Sigmoid colon (tissue), 7 donors: ENCODE data around the gene CEACAM20. TPM values are rescaled to one million over a fixed set of nuclear protein-coding genes. Genes with fewer than 3 reads are reported as not detected.

Experiments
- DNase-seq: peaks from one replicate; pipeline ENCODE4 v3.0.0-alpha.2; 2019
- H3K27ac ChIP-seq, 4 donors: fragments of 200-600 bp; sonication (generic); one replicate each; pipeline ENCODE4 v1.5.1; 2016 to 2019; ENCODE audit warnings: mild to moderate bottlenecking in 1 of 4
- H3K27me3 ChIP-seq, 3 donors: fragments of 200-600 bp; sonication (generic); one replicate each; pipeline ENCODE4 v1.5.1; 2019; ENCODE audit warnings: mild to moderate bottlenecking in 1 of 3
- H3K36me3 ChIP-seq, 4 donors: fragments of 200-600 bp; sonication (generic); one replicate each; pipeline ENCODE4 v1.5.1; 2016 to 2019
- H3K4me1 ChIP-seq, 4 donors: fragments of 200-600 bp; sonication (generic); one replicate each; pipeline ENCODE4 v1.5.1; 2017 to 2019
- H3K4me3 ChIP-seq, 4 donors: fragments of 200-600 bp; sonication (generic); one replicate each; pipeline ENCODE4 v1.5.1; 2017 to 2019; ENCODE audit warnings: mild to moderate bottlenecking in 2 of 4, moderate library complexity in 1 of 4
- H3K9me3 ChIP-seq, 4 donors: fragments of 200-600 bp in 3 of 4; sonication (generic) in 3 of 4; one replicate each; pipeline versions ENCODE4 v1.5.1 to v1.6.1; 2013 to 2019
- CTCF ChIP-seq, 4 experiments: fragments of 450-650 bp in 3 of 4; fragments of 200-600 bp in 1 of 4; IDR thresholded peaks; one replicate each; pipeline ENCODE4 v1.5.1; 2016 to 2019; ENCODE audit warnings: antibody characterized with exemption in 4 of 4, mild to moderate bottlenecking in 3 of 4, moderate library complexity in 2 of 4
- EP300 ChIP-seq, 4 donors: sonication (generic); formaldehyde crosslinking; IDR thresholded peaks; one replicate each; pipeline ENCODE4 v1.6.1; 2017; ENCODE audit warnings: antibody characterized with exemption in 4 of 4
- POLR2A ChIP-seq, 2 donors: fragments of 450-650 bp; IDR thresholded peaks; one replicate each; pipeline ENCODE4 v1.6.1; 2016; ENCODE audit warnings: antibody characterized with exemption in 2 of 2, mild to moderate bottlenecking in 2 of 2, moderate library complexity in 2 of 2
- POLR2AphosphoS5 ChIP-seq, 4 donors: sonication (generic); formaldehyde crosslinking; IDR thresholded peaks; one replicate each; pipeline ENCODE4 v1.6.1; 2017; ENCODE audit warnings: antibody characterized with exemption in 4 of 4
- WGBS, 2 donors: extraction: QIAGEN DNeasy Blood & Tissue Kit; methylation state at CpG; one replicate each; pipeline ENCODE4 v1.1.7; 2013; 5-methylcytosine and 5-hydroxymethylcytosine counted together
- intact Hi-C: fragments of 100-400 bp; cut with DNase I; formaldehyde crosslinking; loops from one replicate; pipeline ENCODE4 v1.15.1; 2023
- polyA plus RNA-seq, 3 donors: library from polyadenylated mRNA; stranded (reverse); fragments of 200-250 nt; gene quantifications; one replicate each; pipeline ENCODE4 v1.2.3, GENCODE V29; 2013
- total RNA-seq, 4 donors: library from RNA; depleted of rRNA; stranded (reverse); fragments of >200 nt; gene quantifications; one replicate each; pipeline ENCODE4 v1.1.0, GENCODE V29; 2016
- donor health status: healthy with polysubstance abuse.
- donor health status: Bipolar disorder and iron deficiency.
- donor health status: healthy.

The CEACAM20 gene
- total and polyA plus RNA-seq, 7 donors = 0.22 to 0.36 TPM; not detected in 5

DNA sequence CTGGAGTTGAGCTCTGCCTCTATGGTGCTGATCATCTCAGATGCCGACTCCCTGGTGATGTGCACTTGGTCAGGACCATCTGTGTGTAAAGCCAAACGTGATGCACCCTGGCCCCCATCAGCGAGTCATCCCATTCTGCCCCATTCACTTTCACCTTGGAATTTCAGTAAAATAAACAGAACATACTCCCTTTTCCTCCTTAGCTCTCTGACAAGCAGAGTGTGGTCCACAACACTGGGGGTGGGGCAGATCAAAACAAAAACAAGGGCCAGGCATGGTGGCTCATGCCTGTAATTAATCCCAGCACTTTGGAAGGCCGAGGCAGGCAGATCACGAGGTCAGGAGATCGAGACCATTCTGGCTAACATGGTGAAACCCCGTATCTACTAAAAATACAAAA, 12.3 kb downstream of the CEACAM20 start:
- H3K9me3 ChIP-seq = no peaks in the 10 kb centered on the region
- intact Hi-C loops = no loop called here
- no peak for DNase-seq
- H3K4me3 ChIP-seq = no peak overlapping the region
- WGBS, 2 donors = 73 to 76% methylated on average over 7 of the region's 7 CpGs
- peaks cover 0 to 10% (median 0%) of the 10 kb centered on the region in 3 donors for H3K27me3 ChIP-seq
- H3K36me3 ChIP-seq = no peaks in the 10 kb centered on the region
- H3K27ac ChIP-seq = no peak overlapping the region
- TF ChIP-seq POLR2AphosphoS5 (IDR thresholded peaks at IDR 0.05) = no peak
- TF ChIP-seq POLR2A (IDR thresholded peaks at IDR 0.05) = no peak
- no peak for TF ChIP-seq CTCF (IDR thresholded peaks at IDR 0.05)
- TF ChIP-seq EP300 (IDR thresholded peaks at IDR 0.05) = no peak
- H3K4me1 ChIP-seq = no peaks in the 10 kb centered on the region

DNA sequence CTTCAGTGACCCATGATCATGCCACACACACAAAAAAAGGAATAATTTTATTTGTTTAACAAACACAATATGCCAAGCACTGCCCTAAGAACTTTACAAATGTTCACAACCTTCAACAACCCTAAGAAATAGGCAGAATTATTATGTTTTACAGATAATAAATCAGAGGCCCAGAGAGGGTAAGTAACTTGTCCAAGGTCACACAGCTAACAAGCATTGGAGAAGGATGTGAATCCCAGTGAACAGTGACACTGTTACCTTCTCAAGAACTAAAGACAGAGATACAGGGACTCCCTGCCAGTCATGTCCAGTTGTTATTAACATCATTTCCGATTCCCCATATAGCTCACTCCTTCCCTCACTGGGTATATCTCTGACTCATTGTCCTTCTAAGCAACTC, 13.6 kb downstream of the CEACAM20 start:
- H3K36me3 ChIP-seq = no peaks in the 10 kb centered on the region
- no peak overlapping the region for H3K4me3 ChIP-seq
- DNase-seq = no peak
- peaks cover 0 to 14% (median 0%) of the 10 kb centered on the region in 3 donors for H3K27me3 ChIP-seq
- WGBS, 2 donors = 94 to 95% methylated on average over 1 of the region's 1 CpG
- H3K27ac ChIP-seq = no peak overlapping the region
- intact Hi-C loops = no loop called here
- TF ChIP-seq EP300 (IDR thresholded peaks at IDR 0.05) (no peak), CTCF (IDR thresholded peaks at IDR 0.05) (no peak), POLR2A (IDR thresholded peaks at IDR 0.05) (no peak)
- H3K9me3 ChIP-seq = no peaks in the 10 kb centered on the region
- H3K4me1 ChIP-seq = no peaks in the 10 kb centered on the region

DNA sequence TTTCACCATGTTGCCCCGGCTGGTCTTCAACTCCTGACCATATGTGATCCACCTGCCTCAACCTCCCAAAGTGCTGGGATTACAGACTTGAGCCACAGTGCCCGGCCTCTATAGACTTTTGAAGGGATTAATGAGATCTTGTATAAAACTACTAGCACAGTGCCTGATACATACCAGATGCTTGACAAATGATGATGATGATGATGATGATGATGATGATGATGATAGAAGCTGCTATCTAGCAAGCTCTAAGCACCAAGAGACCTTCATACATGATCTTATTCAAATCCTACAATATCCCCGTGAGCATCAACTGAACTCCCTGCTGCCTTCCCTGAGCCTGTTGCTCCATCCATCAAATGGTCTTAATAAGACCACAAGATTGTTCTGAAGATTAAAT, 14.4 kb downstream of the CEACAM20 start:
- intact Hi-C loops = no loop called here
- 83 to 88% methylated on average over 3 of the region's 3 CpGs for WGBS, 2 donors

GRCh38 chr19:44512326-44513298, 16.9 kb downstream of the CEACAM20 start:
- 31 to 34% methylated on average over 12 of the region's 12 CpGs for WGBS, 2 donors
- no peaks in the 10 kb centered on the region for H3K36me3 ChIP-seq
- no peak overlapping the region for H3K27ac ChIP-seq
- intact Hi-C loops = no loop called here
- H3K9me3 ChIP-seq = no peaks in the 10 kb centered on the region
- no peak for DNase-seq
- H3K4me3 ChIP-seq = no peak overlapping the region
- no peak for TF ChIP-seq POLR2A (IDR thresholded peaks at IDR 0.05)
- TF ChIP-seq CTCF (IDR thresholded peaks at IDR 0.05) = peak in 1 of 4 experiments; percentile 16
- H3K4me1 ChIP-seq = no peaks in the 10 kb centered on the region
- H3K27me3 ChIP-seq = peaks cover 0 to 14% (median 0%) of the 10 kb centered on the region in 3 donors

More for the DNA sequence above, 14.4 kb downstream of the CEACAM20 start:
- H3K9me3 ChIP-seq = no peaks in the 10 kb centered on the region
- no peak for DNase-seq
- no peaks in the 10 kb centered on the region for H3K36me3 ChIP-seq
- peaks cover 0 to 14% (median 0%) of the 10 kb centered on the region in 3 donors for H3K27me3 ChIP-seq
- H3K27ac ChIP-seq = no peak overlapping the region
- H3K4me3 ChIP-seq = no peak overlapping the region
- TF ChIP-seq POLR2A (IDR thresholded peaks at IDR 0.05) = no peak
- TF ChIP-seq EP300 (IDR thresholded peaks at IDR 0.05) = no peak
- no peak for TF ChIP-seq CTCF (IDR thresholded peaks at IDR 0.05)
- no peaks in the 10 kb centered on the region for H3K4me1 ChIP-seq
